GM18520 (cell line): ENCODE results near the gene SOS1.
"Not testable (repeated sequence)": the region's sequence is repeated elsewhere in the genome, so short reads cannot be mapped to it uniquely, and the experiment has no call there.

Experiments used
- ATAC-seq: cut with Tn5 transposase; IDR thresholded peaks from one replicate; pipeline ENCODE4 v1.9.1; 2021; ENCODE audit not compliant: unreplicated experiment

Gene SOS1

GRCh38 chr2:39139511-39140237, 18.8 kb upstream of the SOS1 start:
- no peak for ATAC-seq

DNA sequence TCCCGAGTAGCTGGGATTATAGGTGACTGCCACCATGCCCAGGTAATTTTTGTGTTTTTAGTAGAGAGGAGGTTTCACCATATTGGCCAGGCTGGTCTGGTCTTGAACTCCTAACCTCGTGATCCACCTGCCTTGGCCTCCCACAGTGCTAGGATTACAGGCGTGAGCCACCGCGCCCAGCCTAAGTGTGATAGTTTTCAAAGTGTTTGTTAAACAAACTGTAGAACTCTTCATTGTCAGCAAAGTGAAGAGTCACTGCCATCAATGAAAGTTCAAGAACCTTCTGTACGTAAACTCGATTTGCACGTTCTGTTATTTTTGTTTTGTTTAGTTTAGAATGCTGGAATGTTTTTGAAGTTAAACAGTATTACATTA, 18.0 kb upstream of the SOS1 start:
- ATAC-seq: no peak

DNA sequence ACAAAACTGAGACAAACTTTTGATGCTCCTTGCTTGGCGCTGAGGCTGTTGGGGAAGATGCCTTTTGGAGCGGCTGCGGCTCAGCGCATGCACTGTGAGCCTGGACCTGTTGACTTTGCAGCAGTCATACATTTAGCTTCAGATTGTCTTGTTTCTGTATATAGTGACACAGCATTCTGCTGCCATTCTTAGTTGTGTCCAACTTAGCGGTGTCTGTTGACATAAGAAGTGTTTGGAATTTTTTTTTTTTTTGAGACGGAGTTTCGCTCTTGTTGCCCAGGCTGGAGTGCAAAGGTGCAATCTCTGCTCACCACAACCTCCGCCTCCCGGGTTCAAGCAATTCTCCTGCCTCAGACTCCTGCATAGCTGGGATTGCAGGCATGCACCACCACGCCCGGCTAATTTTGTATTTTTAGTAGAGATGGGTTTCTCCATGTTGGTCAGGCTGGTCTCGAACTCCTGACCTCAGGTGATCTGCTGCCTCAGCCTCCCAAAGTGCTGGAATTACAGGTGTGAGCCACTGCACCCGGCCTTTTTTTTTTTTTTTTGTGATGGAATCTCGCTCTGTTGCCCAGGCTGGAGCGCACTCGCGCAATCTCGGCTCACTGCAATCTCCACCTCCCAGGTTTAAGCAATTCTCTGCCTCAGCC, 17.5 kb upstream of the SOS1 start:
- not testable (repeated sequence) for ATAC-seq

- ATAC-seq: no peak
Measured at GRCh38 chr2:39136799-39137198, 15.9 kb upstream of the SOS1 start.

DNA sequence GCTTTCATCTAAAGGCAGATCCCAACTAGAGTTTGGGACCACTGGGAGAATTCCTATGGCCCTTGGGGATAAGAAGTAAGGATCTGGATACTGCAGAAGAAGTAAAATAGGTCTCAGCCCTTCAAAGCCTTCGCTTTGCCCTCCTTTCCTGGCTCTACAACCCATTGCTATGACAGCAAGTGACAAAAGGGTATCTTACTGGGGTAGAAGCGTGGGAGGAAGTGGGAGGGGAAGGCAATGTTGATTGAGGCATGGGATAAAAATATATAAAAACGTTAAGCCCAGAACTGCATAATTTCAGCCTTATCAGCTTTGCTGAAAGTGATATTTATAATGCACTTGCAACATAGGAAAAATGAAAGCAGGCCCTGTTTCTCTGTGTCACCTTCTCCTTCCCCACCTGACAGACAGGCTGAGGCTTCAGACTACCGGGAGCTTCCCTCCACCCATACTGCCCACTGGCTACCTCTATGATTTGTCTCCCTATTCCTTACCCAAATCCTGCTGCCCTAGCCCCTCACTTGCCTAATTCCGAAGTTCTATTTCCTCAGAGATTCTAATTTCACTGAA, 14.9 kb upstream of the SOS1 start:
- no peak for ATAC-seq

- ATAC-seq: no peak
Measured at GRCh38 chr2:39133215-39133851, 12.5 kb upstream of the SOS1 start.

GRCh38 chr2:39128919-39129391, 8.1 kb upstream of the SOS1 start:
- ATAC-seq: peak; percentile 32

DNA sequence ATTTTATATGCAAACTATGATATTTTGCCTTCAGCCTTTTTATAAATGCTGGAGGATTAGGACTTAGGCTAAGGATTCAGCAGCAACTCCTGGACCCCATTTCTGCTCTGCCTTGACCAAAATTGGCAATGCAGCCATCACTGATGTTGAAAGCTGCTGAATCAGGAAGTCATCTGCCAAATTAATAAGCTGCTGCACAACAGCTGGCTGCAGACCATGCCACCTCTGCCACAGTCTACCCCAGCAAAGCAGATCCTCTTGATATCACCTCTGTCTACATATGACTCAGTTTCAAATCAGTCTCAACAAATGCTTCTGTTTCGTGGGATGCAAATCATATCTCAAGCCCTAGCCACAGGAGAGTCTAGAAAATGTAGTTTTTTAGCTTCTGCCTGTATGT, 7.1 kb upstream of the SOS1 start:
- peak; percentile 69 for ATAC-seq

- no peak for ATAC-seq
Measured at GRCh38 chr2:39124746-39125057, 3.9 kb upstream of the SOS1 start.

GRCh38 chr2:39124000-39124745, 3.3 kb upstream of the SOS1 start:
- ATAC-seq: peak; percentile 42

DNA sequence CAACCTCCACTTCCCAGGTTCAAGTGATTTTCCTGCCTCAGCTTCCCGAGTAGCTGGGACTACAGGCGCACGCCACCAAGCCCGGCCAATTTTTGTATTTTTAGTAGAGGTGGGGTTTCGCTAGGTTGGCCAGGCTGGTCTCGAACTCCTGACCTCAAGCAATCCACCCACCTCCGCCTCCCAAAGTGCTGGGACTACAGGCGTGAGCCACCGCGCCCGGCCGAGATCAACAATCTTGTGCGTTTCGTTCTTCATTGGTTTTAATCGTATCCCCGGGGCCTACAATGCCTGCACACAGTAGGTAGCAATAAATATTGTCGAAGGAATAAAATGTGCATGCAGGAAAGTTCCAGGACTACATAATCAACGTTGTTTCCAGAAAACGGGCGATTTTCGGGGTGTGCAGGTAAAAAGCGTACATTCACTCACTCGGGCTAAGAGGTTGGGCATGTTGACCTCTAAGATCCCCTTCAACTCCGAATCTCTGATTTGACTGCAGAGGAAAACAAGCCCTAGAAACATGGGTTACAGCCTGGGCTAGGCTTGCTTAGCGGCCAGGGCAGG, 2.7 kb upstream of the SOS1 start:
- no peak for ATAC-seq

DNA sequence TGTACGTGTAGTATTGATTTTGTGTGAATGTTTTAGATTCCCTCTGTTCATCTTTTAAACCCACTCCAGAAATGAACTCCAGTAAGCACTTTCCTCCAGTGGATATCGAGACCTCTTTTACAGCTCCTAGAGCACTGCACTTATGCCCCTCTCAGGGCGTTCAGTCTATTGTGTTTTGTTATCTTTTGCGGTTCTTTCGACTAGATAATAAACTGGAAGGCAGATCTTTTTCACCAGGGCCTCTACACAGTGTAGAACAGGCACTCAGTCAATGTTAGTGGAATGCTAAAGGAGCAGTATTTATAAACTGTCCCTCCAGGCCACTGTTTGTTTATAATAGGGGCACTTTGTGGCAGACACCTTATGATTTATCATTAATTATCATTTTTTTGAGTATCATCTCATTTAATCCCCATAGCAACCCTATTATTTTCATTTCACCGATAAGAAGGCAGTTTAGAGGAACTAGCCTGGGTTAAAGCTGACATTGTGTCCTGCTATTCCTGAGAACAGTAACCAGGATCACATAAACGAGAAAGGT, 742 bp upstream of the SOS1 start:
- no peak for ATAC-seq

GRCh38 chr2:39120521-39120770, 405 bp downstream of the SOS1 start:
- peak; percentile 10 for ATAC-seq

DNA sequence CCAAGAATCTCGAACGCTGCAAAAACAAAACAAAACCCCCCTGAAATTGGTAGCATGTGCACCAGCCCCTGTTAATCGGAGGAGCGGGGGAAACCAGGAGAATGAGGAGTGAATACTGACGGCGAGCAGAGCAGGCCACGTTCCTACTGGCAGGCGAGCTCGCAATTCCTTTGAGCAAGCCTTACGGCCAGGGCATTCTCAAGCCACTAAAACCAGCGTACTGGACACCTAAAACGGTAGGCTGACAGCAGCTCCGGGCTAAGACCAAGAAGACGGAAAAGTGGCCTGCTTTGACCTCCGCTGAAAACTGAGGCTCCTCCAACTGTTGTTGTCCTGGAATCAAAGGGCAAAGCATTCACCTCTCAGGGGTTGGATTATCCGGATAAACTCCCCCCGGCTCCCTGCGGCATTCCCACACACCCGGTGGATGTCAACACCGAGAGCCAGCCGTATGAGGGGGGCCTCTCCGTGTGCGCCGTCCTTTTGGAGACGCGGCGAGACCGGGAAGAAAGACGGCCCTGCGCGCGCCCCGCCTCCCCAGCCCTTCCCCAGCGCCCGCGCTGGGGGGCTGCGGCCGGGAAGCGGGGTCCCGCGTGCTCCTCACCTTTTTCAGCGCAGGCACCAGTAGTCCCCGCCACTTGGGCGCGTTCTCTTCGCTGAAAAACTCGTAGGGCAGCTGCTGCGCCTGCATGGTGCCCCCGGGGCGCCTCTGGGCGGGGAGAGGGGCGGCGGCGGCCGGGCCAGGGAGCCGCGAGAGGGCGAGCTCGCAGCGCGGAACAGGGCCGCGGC, 925 bp downstream of the SOS1 start:
- peak; percentile 24 for ATAC-seq

DNA sequence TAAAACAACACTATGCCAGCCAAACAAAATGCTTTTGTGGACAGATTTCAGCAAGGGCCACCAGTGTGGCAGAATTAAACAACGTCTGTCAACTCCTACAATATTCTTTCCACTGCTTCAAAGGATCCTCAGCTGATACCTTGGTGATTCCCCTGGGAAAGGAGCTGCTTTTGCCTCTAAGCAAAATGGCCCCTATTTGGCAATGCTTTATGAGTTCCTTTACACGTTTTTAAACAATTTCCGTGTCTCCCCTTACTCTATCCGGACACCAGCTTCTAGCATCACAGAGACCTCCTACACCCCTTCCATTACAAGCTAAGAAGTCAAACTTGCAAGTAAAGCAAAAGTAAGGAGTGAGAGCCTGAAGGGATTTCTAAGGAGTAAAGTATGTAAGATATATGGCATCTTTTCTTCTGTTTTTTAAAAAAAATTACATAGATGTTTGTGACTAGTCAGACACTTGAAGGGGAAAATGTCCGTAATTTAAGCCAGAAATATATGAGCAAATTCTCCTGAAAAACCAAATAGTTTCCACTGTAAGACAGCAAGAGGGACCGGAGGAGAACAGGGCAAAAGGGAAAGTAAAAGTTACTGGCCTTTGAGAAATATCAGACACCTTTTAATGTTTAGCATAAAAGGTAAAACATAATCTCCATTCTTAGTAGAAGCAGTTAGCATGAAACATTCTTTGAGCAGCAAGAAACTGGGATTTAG, 1.9 kb downstream of the SOS1 start:
- no peak for ATAC-seq

DNA sequence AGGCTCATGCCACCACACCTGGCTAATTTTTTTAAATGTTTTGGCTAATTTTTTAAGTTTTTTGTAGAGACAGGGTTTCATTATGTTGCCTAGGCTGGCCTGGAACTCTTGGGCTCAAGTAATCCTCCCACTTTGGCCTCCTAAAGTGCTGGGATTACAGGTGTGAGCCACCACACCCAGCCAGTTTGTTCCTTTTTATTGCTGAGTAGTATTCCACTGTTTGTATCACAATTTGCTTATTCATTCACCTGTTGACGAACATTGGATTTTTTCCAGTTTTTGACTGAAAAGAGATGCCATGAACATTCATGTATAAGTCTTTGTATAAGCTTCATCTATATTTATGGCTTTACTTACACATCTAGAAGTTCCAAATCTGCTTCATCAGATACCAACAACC, 5.3 kb downstream of the SOS1 start:
- ATAC-seq: no peak

DNA sequence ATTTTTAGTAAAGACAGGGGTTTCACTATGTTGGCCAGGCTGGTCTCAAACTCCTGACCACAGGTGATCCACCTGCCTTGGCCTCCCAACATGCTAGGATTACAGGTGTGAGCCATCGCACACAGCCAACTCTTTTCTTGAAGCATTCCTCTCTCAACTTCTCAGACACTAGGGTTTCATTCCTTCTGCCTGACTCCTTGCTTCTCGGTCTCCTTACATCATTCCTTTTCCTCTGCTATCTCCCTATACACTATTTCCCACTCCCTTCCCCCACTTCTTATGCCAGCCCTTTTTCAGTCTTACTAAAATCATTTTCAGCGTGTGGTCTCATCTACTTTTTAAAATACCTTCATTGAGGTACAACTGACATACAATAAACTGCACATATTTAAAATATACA, 6.1 kb downstream of the SOS1 start:
- no peak for ATAC-seq

GRCh38 chr2:39109537-39109936, 11.3 kb downstream of the SOS1 start:
- ATAC-seq: no peak

GRCh38 chr2:39108377-39108776, 12.5 kb downstream of the SOS1 start:
- ATAC-seq: no peak
